Fibroblast of lung (primary cell): ENCODE data around the gene SMCHD1.
A peak's percentile ranks its signal among the peaks of the same experiment; 100 is the strongest.

Source experiments
- EZH2 ChIP-seq: IDR thresholded peaks from 2 replicates; pipeline ENCODE4 v1.5.1; 2012; ENCODE audit warnings: low read length, control low read depth, mild to moderate bottlenecking; ENCODE audit errors: missing control alignments
- TF ChIP-seq, protein P1 (sequence below), 2 donors: IDR thresholded peaks in 1 of 2; conservative IDR thresholded peaks in 1 of 2; 1 replicate in 1 of 2; 2 replicates in 1 of 2; pipeline ENCODE4 v1.5.1; 2011 to 2012; ENCODE audit warnings: low read length in 2 of 2, control low read depth in 1 of 2, inconsistent platforms in 1 of 2, low read depth in 1 of 2, mild to moderate bottlenecking in 1 of 2

DNA sequence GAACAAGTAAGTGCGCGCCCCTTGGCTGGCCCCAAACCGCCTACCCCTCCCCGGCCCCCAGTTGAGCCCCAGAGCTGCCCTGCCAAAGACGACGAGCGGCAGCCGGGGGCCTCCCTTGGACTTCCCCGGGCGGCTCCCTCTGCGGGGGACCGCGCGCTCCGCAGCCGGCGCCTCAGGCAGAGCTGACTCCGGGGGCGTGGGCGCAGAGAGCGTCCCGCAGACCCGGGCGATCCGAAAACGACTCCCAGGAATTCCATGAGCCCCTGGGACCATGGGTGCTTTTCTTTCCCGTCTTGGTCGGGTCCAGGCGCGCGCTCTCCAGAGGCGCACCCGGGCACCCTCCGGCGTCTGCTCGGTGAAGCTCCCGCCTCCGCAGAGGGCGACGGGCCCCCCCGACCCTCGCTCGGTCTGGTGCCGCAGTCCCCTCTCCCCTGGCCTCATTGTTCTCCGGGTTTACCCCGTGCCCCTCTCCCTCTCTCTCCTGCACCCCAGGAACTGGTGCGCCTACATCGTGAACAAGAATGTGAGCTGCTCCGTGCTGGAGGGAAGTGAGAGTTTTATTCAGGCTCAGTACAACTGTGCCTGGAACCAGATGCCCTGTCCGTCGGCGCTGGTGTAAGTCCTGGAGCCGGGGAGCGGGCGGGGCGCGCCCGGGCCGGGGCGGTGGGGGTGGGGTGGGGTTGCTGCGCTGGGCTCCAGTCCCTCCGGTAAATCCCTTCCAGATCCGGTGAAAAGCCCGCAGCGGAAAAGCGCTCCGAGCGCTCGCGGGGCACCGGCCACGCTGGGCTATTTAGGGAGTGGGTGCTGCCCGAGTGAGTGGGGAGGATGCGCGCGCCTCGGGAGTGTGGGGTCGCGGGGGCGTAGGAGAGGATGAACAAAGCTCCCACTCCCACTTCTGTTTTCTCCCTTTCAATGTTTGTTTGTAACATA, 192.1 kb downstream of the SMCHD1 start:
- TF ChIP-seq EZH2, result peak; percentile 70
- TF ChIP-seq, protein P1, sequence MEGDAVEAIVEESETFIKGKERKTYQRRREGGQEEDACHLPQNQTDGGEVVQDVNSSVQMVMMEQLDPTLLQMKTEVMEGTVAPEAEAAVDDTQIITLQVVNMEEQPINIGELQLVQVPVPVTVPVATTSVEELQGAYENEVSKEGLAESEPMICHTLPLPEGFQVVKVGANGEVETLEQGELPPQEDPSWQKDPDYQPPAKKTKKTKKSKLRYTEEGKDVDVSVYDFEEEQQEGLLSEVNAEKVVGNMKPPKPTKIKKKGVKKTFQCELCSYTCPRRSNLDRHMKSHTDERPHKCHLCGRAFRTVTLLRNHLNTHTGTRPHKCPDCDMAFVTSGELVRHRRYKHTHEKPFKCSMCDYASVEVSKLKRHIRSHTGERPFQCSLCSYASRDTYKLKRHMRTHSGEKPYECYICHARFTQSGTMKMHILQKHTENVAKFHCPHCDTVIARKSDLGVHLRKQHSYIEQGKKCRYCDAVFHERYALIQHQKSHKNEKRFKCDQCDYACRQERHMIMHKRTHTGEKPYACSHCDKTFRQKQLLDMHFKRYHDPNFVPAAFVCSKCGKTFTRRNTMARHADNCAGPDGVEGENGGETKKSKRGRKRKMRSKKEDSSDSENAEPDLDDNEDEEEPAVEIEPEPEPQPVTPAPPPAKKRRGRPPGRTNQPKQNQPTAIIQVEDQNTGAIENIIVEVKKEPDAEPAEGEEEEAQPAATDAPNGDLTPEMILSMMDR (conservative IDR thresholded peaks at IDR 0.05 in 1 of 2, IDR thresholded peaks at IDR 0.05 in 1 of 2; ENCODE audit: low read depth in 1 of 2, low read length in 2 of 2), result no peak
